Mesodermal cell (in vitro differentiated cells): Measurements from ENCODE around the gene INMT.

ENCODE experiments used
- H3K27ac ChIP-seq: 2 replicates; pipeline ENCODE4 v1.7.0; 2013; ENCODE audit warnings: mild to moderate bottlenecking, low read depth, low read length, moderate library complexity; ENCODE audit not compliant: severe bottlenecking
- H3K36me3 ChIP-seq: 2 replicates; pipeline ENCODE4 v1.7.1; 2013; ENCODE audit warnings: mild to moderate bottlenecking, low read length, moderate library complexity; ENCODE audit not compliant: control insufficient read depth, insufficient read depth
- H3K4me1 ChIP-seq: one replicate; pipeline ENCODE4 v1.7.1; 2013; ENCODE audit warnings: mild to moderate bottlenecking, low read length; ENCODE audit not compliant: insufficient read depth, control insufficient read depth, poor library complexity, severe bottlenecking
- H3K4me3 ChIP-seq: 2 replicates; pipeline ENCODE4 v1.7.0; 2013; ENCODE audit warnings: low read length, control low read depth, mild to moderate bottlenecking; ENCODE audit not compliant: insufficient read depth, poor library complexity, severe bottlenecking; ENCODE audit errors: extremely low read depth
- H3K9me3 ChIP-seq: 2 replicates; pipeline ENCODE4 v1.7.1; 2013; ENCODE audit warnings: mild to moderate bottlenecking, low read length, moderate library complexity; ENCODE audit not compliant: control insufficient read depth
- WGBS, 2 experiments: methylation state at CpG; one replicate each; pipeline ENCODE4 v1.1.5; 2013; ENCODE audit warnings: missing lambda C conversion rate in 2 of 2; ENCODE audit not compliant: insufficient coverage in 2 of 2; 5-methylcytosine and 5-hydroxymethylcytosine counted together

INMT gene

GRCh38 chr7:30799976-30800661 lies 48.2 kb downstream of the INMT start:
- Histone ChIP-seq H3K4me1 (peaks cover 63% of the 10 kb centered on the region), H3K27ac (peak overlapping the region; percentile 16), H3K36me3 (peaks cover 5% of the 10 kb centered on the region), H3K9me3 (no peaks in the 10 kb centered on the region), H3K4me3 (no peak overlapping the region)
- WGBS, 2 experiments = 80 to 86% methylated on average over 4 to 5 of the region's 5 CpGs

DNA sequence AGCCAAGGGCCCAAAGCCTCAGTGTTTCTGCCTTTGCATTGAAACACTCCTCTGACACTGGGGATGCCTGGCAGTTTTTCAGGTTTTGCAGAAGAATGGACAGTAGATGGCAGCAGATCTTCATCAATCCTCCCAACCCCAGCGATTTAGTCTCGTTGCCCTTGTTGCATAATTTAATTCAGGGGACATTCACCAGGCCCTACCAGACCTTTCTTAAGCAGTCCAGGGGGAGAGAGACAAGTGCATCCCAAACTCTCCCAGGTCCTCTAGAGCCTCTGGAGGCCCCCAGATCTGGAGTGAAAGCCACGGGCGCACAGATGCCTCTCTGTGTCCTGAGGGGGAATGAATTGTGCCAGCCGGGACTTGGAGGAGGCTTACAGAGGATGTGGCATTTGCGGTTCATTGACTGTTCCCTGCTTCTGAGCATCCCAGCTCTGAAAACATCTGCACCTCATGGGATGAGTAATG lies 48.9 kb downstream of the INMT start:
- H3K4me1 ChIP-seq = peaks cover 59% of the 10 kb centered on the region
- H3K36me3 ChIP-seq = peaks cover 5% of the 10 kb centered on the region
- H3K9me3 ChIP-seq = no peaks in the 10 kb centered on the region
- no peak overlapping the region for H3K4me3 ChIP-seq
- H3K27ac ChIP-seq = no peak overlapping the region
- 0 to 77% methylated on average over 1 to 5 of the region's 6 CpGs for WGBS, 2 experiments

DNA sequence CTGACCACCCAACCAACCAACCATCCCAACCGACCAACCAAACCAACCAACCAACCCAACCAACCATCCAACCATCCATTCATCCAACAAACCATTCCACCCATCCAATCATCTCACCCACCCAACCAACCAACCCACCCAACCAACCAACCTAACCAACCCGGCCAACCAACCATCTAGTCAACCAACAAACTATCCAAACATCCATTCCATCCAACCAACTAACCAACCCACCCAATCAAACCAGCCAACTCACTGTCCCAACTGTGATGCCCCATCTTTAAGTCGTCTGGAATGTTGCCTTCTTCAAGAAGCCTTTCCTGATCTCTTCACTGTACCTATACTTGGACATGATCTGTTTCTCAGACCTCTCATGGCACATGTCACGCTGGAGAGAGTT lies 50.9 kb downstream of the INMT start:
- peaks cover 4% of the 10 kb centered on the region for H3K36me3 ChIP-seq
- no peaks in the 10 kb centered on the region for H3K9me3 ChIP-seq
- no peak overlapping the region for H3K27ac ChIP-seq
- peaks cover 39% of the 10 kb centered on the region for H3K4me1 ChIP-seq
- no peak overlapping the region for H3K4me3 ChIP-seq
- 84 to 87% methylated on average over 2 to 3 of the region's 4 CpGs for WGBS, 2 experiments

- no peak overlapping the region for H3K4me3 ChIP-seq
- no peaks in the 10 kb centered on the region for H3K9me3 ChIP-seq
- peaks cover 2% of the 10 kb centered on the region for H3K36me3 ChIP-seq
- 92 to 100% methylated on average over 1 of the region's 3 CpGs for WGBS, 2 experiments
- H3K27ac ChIP-seq = peak overlapping the region; percentile 30
- peaks cover 31% of the 10 kb centered on the region for H3K4me1 ChIP-seq
Measured at GRCh38 chr7:30804078-30804661, 52.2 kb downstream of the INMT start.

- peaks cover 2% of the 10 kb centered on the region for H3K36me3 ChIP-seq
- H3K9me3 ChIP-seq = no peaks in the 10 kb centered on the region
- H3K4me3 ChIP-seq = no peak overlapping the region
- H3K27ac ChIP-seq = no peak overlapping the region
- WGBS, 2 experiments = 95 to 97% methylated on average over 8 to 9 of the region's 9 CpGs
- H3K4me1 ChIP-seq = peaks cover 21% of the 10 kb centered on the region
Measured at GRCh38 chr7:30805081-30805691, 53.3 kb downstream of the INMT start.

GRCh38 chr7:30805931-30806330 lies 54.0 kb downstream of the INMT start:
- no peaks in the 10 kb centered on the region for H3K36me3 ChIP-seq
- 91% methylated on average over 4 to 6 of the region's 6 CpGs for WGBS, 2 experiments
- H3K4me1 ChIP-seq = peaks cover 18% of the 10 kb centered on the region
- no peak overlapping the region for H3K4me3 ChIP-seq
- H3K9me3 ChIP-seq = no peaks in the 10 kb centered on the region
- no peak overlapping the region for H3K27ac ChIP-seq
